Lower leg skin (tissue), 3 donors: ENCODE results near the gene UBTF.

Experiments
- POLR2A ChIP-seq, 2 donors: fragments of 450-650 bp; IDR thresholded peaks; one replicate each; pipeline ENCODE4 v1.6.1; 2016 to 2017; ENCODE audit warnings: antibody characterized with exemption in 2 of 2, mild to moderate bottlenecking in 1 of 2, moderate library complexity in 1 of 2
- TF ChIP-seq, protein P1 (sequence below), 3 donors: fragments of 450-650 bp; IDR thresholded peaks; one replicate each; pipeline ENCODE4 v1.5.1; 2016; ENCODE audit warnings: antibody characterized with exemption in 3 of 3, mild to moderate bottlenecking in 3 of 3, moderate library complexity in 2 of 3

DNA sequence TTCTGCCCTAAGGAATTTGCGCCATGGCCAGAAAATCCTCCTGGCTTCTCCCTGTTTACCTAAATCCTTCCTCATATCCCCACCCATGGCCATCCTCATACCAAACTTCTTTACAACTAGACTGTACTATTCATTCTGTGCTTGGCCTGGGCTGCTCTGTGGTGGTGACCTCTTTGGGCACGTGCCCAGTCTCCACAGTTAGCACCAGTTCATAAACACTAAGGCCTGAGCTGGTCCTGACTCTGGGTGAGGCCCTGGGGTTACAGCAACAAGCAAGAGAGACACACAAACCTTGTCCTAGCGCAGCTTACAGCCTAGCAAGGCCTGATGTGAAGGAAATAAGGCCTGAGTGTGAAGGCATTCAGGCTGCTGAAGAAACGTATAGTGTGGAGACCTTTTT is 16.7 kb downstream of the UBTF start:
- TF ChIP-seq, protein P1, sequence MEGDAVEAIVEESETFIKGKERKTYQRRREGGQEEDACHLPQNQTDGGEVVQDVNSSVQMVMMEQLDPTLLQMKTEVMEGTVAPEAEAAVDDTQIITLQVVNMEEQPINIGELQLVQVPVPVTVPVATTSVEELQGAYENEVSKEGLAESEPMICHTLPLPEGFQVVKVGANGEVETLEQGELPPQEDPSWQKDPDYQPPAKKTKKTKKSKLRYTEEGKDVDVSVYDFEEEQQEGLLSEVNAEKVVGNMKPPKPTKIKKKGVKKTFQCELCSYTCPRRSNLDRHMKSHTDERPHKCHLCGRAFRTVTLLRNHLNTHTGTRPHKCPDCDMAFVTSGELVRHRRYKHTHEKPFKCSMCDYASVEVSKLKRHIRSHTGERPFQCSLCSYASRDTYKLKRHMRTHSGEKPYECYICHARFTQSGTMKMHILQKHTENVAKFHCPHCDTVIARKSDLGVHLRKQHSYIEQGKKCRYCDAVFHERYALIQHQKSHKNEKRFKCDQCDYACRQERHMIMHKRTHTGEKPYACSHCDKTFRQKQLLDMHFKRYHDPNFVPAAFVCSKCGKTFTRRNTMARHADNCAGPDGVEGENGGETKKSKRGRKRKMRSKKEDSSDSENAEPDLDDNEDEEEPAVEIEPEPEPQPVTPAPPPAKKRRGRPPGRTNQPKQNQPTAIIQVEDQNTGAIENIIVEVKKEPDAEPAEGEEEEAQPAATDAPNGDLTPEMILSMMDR (IDR thresholded peaks at IDR 0.05), result no peak
- TF ChIP-seq POLR2A (IDR thresholded peaks at IDR 0.05), result no peak
